ENCODE data around the gene CENPU. TPM values are rescaled to one million over a fixed set of nuclear protein-coding genes. Genes with fewer than 3 reads are reported as not detected.
A peak's percentile ranks its signal among the peaks of the same experiment; 100 is the strongest.

CENPU gene
- total RNA-seq, 2 experiments from 2014 or later = 58.7 to 59.1 TPM

GRCh38 chr4:184649026-184649970 is 84.6 kb downstream of the CENPU start, which contains the start of the genes CASP3 and PRIMPOL:
Gene CASP3 (minus strand): TSS chr4:184649447. CDS start chr4:184638453, 10,994 bp downstream.
Gene PRIMPOL (plus strand): TSS chr4:184649738. CDS start chr4:184657141, 7,403 bp downstream.
- peak; percentile 96 for DNase-seq
- CTCF ChIA-PET = interaction anchor here (0.9 to 4.3 kb wide), 10 partner anchors 13 to 385 kb away, joined by 3 to 27 read pairs (median 5); partner anchors contain the start of gene CENPU
- H3K9me3 Mint-ChIP-seq (ENCODE audit: insufficient read depth) = no peaks in the 10 kb centered on the region
- peaks cover 45% of the 10 kb centered on the region for H3K36me3 Mint-ChIP-seq (ENCODE audit: low read depth)
- peak within 1 kb of the TSS; percentile 88 for H3K27ac Mint-ChIP-seq
- POLR2A ChIA-PET = interaction anchor here (0.5 to 4.0 kb wide), 21 partner anchors 10 to 904 kb away, joined by 3 to 29 read pairs (median 5); partner anchors contain the start of genes CENPU and IRF2
- H3K4me3 Mint-ChIP-seq = peak within 1 kb of the TSS; percentile 89
- no peaks in the 10 kb centered on the region for H3K27me3 Mint-ChIP-seq (ENCODE audit: low read depth)
- H3K4me1 Mint-ChIP-seq (ENCODE audit: low read depth) = peaks cover 51% of the 10 kb centered on the region
- ATAC-seq = peak; percentile 92

DNA sequence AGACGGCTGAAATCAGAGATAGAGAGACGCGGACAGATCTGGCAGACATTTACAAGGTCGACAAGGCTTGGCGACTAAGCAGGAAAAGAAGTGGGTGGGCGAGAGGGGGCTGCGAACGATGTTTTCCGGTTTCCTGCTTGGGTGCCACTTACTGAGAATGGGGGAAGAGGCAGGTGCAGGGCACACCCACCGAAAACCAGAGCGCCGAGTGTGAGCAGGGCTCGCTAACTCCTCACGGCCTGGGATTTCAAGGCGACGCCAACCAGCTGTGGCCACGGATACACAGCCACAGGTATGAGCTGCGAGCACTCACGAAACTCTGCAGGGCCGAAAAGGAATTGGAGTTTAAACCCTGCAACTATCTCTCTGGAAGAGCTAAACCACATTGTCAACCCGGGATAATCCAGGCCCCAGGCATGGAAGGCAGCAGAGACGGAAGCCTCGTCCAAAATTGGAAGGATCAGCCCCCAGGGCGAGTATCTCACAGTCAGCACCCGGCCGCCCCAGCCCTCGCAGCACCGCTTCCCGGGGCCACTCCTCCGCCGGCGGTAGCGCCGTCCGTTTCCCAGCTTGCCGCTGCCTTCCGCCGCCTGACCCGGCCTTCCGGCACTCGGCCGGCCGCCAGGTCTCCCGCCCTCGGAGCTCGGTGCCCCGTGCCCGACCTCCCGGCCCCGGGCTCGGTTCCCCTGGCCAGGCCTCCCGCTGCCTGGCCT is 85.4 kb downstream of the CENPU start:
- Mint-ChIP-seq H3K4me1 (ENCODE audit: low read depth) (peaks cover 55% of the 10 kb centered on the region), H3K36me3 (ENCODE audit: low read depth) (peaks cover 46% of the 10 kb centered on the region), H3K9me3 (ENCODE audit: insufficient read depth) (no peaks in the 10 kb centered on the region), H3K27ac (peak overlapping the region; percentile 88), H3K27me3 (ENCODE audit: low read depth) (no peaks in the 10 kb centered on the region), H3K4me3 (peak overlapping the region; percentile 89)
- DNase-seq (peak; percentile 63), ATAC-seq (peak; percentile 28)
- POLR2A ChIA-PET = interaction anchor here (0.6 to 4.0 kb wide), 18 partner anchors 9 to 384 kb away, joined by 3 to 29 read pairs (median 4); partner anchors contain the start of genes CENPU and IRF2
- CTCF ChIA-PET = interaction anchor here (0.6 to 4.3 kb wide), 9 partner anchors 17 to 384 kb away, joined by 3 to 27 read pairs (median 5); partner anchors contain the start of gene CENPU

GRCh38 chr4:184648054-184648312 is 85.9 kb downstream of the CENPU start:
- DNase-seq (no peak), ATAC-seq (no peak)
- POLR2A ChIA-PET = interaction anchor here (0.7 to 4.0 kb wide), 16 partner anchors 8 to 384 kb away, joined by 3 to 29 read pairs (median 5); partner anchors contain the start of genes CENPU and IRF2
- Mint-ChIP-seq H3K4me1 (ENCODE audit: low read depth) (peaks cover 55% of the 10 kb centered on the region), H3K27ac (peak overlapping the region; percentile 88), H3K36me3 (ENCODE audit: low read depth) (peaks cover 48% of the 10 kb centered on the region), H3K9me3 (ENCODE audit: insufficient read depth) (no peaks in the 10 kb centered on the region), H3K27me3 (ENCODE audit: low read depth) (no peaks in the 10 kb centered on the region), H3K4me3 (peak overlapping the region; percentile 89)
- CTCF ChIA-PET = interaction anchor here (0.6 to 4.3 kb wide), 5 partner anchors 73 to 383 kb away, joined by 3 to 27 read pairs (median 7); partner anchors contain the start of gene CENPU

GRCh38 chr4:184647266-184648053 is 86.4 kb downstream of the CENPU start:
- peaks cover 58% of the 10 kb centered on the region for H3K4me1 Mint-ChIP-seq (ENCODE audit: low read depth)
- ATAC-seq (no peak), DNase-seq (no peak)
- no peaks in the 10 kb centered on the region for H3K9me3 Mint-ChIP-seq (ENCODE audit: insufficient read depth)
- peak overlapping the region; percentile 88 for H3K27ac Mint-ChIP-seq
- no peaks in the 10 kb centered on the region for H3K27me3 Mint-ChIP-seq (ENCODE audit: low read depth)
- ChIA-PET POLR2A (interaction anchor here (0.8 to 4.0 kb wide), 12 partner anchors 8 to 383 kb away, joined by 3 to 29 read pairs (median 4); partner anchors contain the start of genes CENPU and IRF2), CTCF (interaction anchor here (1.5 to 4.3 kb wide), 3 partner anchors 87 to 383 kb away, joined by 7 to 27 read pairs (median 10); partner anchors contain the start of gene CENPU)
- H3K36me3 Mint-ChIP-seq (ENCODE audit: low read depth) = peaks cover 53% of the 10 kb centered on the region
- peak overlapping the region; percentile 89 for H3K4me3 Mint-ChIP-seq

GRCh38 chr4:184645904-184646610 is 87.8 kb downstream of the CENPU start:
- H3K4me3 Mint-ChIP-seq = peak overlapping the region; percentile 89
- no peaks in the 10 kb centered on the region for H3K9me3 Mint-ChIP-seq (ENCODE audit: insufficient read depth)
- ChIA-PET CTCF (interaction anchor here (2.6 kb wide), 1 partner anchor 378 kb away, joined by 10 read pairs; no protein-coding TSS in a partner anchor), POLR2A (interaction anchor here (1.6 kb wide), 1 partner anchor 171 kb away, joined by 11 read pairs; the partner anchor contains the start of gene IRF2)
- DNase-seq (no peak), ATAC-seq (no peak)
- H3K27ac Mint-ChIP-seq = peak overlapping the region; percentile 88
- H3K36me3 Mint-ChIP-seq (ENCODE audit: low read depth) = peaks cover 65% of the 10 kb centered on the region
- no peaks in the 10 kb centered on the region for H3K27me3 Mint-ChIP-seq (ENCODE audit: low read depth)
- peaks cover 60% of the 10 kb centered on the region for H3K4me1 Mint-ChIP-seq (ENCODE audit: low read depth)

DNA sequence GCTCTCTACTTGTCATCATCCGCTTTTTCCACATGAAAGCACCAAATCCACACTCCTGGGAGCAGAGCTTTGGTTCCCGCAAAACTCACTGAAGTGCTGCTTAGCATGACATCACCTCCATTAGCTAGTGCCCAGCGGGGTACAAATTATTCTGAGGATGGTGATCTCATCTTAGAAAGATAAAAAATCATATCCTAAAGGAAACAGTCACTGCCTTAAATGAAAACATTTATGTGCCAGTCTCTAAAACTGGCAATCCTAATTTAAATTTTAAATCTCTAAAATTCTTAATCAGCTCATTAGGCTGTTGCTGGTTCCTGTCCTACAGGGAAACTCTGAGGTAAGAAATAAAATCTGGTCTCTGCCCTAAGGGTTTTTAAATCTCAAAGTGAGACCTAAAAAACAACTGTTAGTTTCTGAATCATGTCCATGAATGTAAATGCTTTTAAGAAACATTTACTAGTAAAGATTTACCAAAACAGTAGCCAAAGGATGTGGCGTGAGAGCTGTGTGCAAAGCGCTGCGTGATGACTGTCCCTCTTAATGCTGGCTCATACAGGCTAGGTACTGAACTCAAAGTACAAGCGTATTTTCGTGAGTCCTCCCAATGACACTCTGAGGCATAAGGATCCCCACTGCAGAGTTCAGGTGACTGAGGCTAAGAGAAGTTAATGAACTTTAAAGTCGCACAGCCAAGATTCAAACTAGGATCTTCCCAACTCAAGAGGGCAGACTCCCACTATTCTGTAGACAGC is 89.2 kb downstream of the CENPU start:
- ChIA-PET POLR2A (interaction anchor here (1.5 to 1.8 kb wide), 2 partner anchors 89 to 170 kb away, joined by 5 to 9 read pairs; partner anchors contain the start of genes CENPU and IRF2), CTCF (interaction anchor here (0.9 to 1.5 kb wide), 2 partner anchors 90 to 381 kb away, joined by 3 to 9 read pairs; partner anchors contain the start of gene CENPU)
- Mint-ChIP-seq H3K27me3 (ENCODE audit: low read depth) (no peaks in the 10 kb centered on the region), H3K27ac (peak overlapping the region; percentile 62), H3K9me3 (ENCODE audit: insufficient read depth) (no peaks in the 10 kb centered on the region), H3K4me3 (peak overlapping the region; percentile 36), H3K36me3 (ENCODE audit: low read depth) (peaks cover 71% of the 10 kb centered on the region), H3K4me1 (ENCODE audit: low read depth) (peaks cover 61% of the 10 kb centered on the region)
- ATAC-seq = no peak
- DNase-seq = peak; percentile 48

Other genes with a start within 250 kb of the CENPU start
- 10 to 100 TPM; 71.7 to 78.0 TPM for gene CASP3, start 84.6 kb downstream of the CENPU start, total RNA-seq
- gene PRIMPOL, start 84.4 kb downstream of the CENPU start, total RNA-seq = 10 to 100 TPM; 24.9 to 26.9 TPM
- 1 to 10 TPM; 7.5 to 8.7 TPM for gene ACSL1, start 91.9 kb upstream of the CENPU start, total RNA-seq